GM13976 (cell line): ENCODE measurements around the gene P2RX3.

Experiments used
- DNase-seq: peaks from one replicate; pipeline ENCODE4 v3.0.0; 2012; ENCODE audit warnings: low spot score
- in situ Hi-C: fragments of 300-500 bp; cut with MboI; formaldehyde crosslinking; loops from one replicate; pipeline ENCODE4 v1.12.0; 2022; ENCODE audit warnings: low sequenced_read_pairs, mixed read lengths, inconsistent platforms; ENCODE audit not compliant: unreplicated experiment
- TF ChIP-seq, protein P1 (sequence below): IDR thresholded peaks from 2 replicates; pipeline ENCODE4 v1.5.1; 2012; ENCODE audit warnings: borderline replicate concordance, mild to moderate bottlenecking; ENCODE audit not compliant: insufficient read depth; ENCODE audit errors: extremely low read depth, missing control alignments, control extremely low read depth

Gene P2RX3

DNA sequence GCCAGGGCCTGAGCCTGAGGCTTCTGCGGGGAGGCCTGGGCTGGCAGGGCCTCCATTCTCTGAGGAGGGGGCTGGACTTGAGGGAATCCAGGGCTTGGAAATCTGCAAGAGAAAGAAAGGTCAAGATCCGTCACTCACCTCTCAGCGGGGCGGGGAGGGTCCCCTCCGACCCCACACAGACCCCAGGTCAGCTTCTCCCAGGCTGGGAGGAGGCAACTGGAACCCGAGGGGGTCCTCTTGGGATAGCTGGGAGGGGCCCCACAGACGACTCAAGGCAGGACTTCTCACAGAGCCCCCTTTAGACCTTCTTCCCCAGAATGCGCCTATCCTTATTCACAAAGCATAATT lies 24.4 kb upstream of the P2RX3 start:
- TF ChIP-seq, protein P1, sequence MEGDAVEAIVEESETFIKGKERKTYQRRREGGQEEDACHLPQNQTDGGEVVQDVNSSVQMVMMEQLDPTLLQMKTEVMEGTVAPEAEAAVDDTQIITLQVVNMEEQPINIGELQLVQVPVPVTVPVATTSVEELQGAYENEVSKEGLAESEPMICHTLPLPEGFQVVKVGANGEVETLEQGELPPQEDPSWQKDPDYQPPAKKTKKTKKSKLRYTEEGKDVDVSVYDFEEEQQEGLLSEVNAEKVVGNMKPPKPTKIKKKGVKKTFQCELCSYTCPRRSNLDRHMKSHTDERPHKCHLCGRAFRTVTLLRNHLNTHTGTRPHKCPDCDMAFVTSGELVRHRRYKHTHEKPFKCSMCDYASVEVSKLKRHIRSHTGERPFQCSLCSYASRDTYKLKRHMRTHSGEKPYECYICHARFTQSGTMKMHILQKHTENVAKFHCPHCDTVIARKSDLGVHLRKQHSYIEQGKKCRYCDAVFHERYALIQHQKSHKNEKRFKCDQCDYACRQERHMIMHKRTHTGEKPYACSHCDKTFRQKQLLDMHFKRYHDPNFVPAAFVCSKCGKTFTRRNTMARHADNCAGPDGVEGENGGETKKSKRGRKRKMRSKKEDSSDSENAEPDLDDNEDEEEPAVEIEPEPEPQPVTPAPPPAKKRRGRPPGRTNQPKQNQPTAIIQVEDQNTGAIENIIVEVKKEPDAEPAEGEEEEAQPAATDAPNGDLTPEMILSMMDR, result no peak
- in situ Hi-C loops, result no loop called here
- DNase-seq, result no peak

DNA sequence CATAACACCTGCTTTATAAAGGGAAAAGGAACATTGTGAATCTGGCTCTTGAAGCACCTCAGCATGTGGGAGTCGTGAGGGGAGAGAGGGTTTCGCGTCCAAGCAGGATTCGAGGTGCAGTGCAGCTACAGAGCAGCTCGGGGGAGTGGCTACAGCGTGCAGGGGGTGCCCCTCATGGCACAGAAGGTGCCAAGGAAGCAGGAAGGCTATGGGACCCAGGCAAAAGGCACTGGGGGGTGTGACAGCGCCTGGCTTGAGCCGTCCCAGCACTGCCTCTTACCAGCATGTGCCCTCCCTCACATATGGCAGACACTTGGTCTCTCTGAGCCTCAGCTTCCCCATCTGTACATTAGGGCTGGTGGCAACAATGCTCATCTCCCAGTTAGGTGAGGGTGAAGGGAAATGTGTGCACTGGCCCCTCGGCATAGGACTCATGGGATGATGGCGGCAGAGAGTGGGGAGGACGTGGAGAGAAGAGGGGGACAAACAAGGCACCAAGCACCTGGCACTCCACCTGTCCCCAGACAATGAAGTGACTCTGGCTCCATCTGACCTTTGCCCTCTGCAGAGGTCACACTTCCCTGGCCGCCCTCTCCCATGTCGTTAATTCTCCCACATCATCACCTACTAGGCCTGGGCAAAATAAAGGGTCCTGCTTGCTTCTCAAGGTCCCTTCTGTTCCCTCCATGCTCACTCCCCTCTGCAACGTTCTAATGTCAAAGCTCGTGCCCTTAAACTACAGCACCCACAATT lies 23.8 kb upstream of the P2RX3 start:
- no peak for DNase-seq
- TF ChIP-seq, protein P1, result no peak
- in situ Hi-C loops, result no loop called here

DNA sequence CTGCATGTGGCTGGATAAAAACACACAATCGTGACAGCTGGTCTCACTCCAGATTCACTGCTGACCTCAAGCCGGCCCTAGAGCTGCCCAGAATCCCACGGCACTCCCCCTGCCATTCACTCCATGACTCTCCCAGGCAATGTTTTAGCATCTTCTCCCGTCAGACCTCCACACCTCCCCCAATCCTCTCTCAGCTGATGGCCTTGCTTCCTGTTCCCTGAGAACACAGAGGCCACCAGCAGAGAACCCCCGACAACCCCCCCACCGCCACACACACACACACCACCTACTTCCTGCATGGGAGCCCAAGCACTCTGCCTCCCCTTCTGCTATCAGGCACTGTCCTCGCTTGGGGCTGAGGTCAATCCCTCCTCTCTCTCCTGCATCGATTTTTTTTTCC lies 22.7 kb upstream of the P2RX3 start:
- no peak for DNase-seq
- in situ Hi-C loops, result no loop called here
- TF ChIP-seq, protein P1, result no peak

DNA sequence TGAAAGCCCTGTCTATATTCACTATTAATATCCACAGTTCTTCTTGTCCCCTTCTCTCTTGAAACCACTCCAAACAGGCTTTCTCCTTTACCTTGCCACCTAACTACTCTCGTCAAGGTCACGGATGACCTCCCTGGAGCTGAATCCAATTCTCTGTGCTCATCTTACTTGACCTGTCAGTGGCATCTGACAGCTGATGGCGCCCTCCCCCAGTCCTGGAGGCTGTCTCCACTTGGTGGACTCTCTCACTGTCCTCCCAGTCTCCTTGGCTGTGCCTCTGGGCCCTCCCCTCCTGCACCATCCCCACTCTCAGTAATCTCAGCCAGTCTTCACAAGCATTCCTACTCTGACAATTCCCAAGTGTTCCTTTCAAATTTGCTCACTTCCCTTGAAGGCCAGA lies 22.1 kb upstream of the P2RX3 start:
- no peak for DNase-seq
- in situ Hi-C loops, result no loop called here
- TF ChIP-seq, protein P1, result no peak

DNA sequence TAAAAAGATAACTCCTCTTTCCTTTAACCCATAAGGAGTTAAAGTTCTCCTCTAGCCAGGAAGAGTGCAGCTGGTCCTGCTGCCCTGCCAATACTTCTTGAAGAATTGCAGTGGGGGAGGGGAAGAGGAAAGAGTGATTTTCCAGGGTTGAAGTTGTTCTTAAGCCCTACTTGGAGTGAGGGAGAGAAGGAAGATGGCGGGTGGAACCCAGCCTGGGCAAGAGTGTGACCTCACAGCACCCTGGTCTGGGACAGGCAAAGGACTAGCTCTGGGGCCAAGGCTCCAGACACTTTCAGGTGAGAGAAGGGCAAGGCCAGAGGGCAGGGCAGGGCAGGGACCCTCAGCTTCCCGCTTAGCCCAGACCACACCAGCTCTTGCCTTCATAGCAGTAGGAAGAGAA lies 20.0 kb upstream of the P2RX3 start:
- TF ChIP-seq, protein P1, result no peak
- no peak for DNase-seq
- in situ Hi-C loops, result no loop called here

DNA sequence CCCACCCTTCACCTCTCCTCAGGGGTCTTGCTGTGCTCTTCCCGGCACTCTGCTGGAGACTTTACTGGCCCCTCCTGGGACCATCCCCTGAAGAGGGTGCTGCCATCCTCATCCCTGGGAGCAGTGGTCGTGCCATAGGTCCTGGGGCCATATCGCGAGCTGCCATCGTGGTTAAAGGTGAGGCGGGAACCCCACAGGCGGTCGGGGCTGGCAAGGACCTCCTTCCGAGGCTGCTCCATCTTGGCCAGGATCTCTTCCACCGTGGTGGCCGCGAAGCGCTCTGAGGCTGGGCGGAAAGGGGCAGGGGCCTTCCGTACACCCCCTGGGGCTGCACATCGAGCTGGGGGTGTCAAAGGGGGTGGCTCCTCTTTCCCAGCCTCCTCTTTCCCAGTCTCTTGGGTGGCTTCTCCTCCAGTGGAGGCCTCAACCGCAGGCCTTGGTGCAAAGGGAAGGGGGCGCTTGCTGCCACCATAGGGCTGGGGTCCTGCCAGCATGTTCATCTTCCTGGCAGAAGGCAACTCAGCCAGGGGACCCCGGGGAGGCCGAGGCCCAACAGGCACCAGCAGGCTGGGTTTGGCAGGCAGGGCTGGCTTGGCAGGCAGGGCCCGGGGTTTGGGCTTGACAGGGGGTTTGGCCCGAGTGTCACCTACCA lies 18.0 kb upstream of the P2RX3 start:
- in situ Hi-C loops, result no loop called here
- DNase-seq, result no peak
- TF ChIP-seq, protein P1, result no peak
